ENCODE data around the gene TLCD3B.
A peak's percentile ranks its signal among the peaks of the same experiment; 100 is the strongest.
"Not testable (repeated sequence)": the region's sequence is repeated elsewhere in the genome, so short reads cannot be mapped to it uniquely, and the experiment has no call there.

Gene TLCD3B

DNA sequence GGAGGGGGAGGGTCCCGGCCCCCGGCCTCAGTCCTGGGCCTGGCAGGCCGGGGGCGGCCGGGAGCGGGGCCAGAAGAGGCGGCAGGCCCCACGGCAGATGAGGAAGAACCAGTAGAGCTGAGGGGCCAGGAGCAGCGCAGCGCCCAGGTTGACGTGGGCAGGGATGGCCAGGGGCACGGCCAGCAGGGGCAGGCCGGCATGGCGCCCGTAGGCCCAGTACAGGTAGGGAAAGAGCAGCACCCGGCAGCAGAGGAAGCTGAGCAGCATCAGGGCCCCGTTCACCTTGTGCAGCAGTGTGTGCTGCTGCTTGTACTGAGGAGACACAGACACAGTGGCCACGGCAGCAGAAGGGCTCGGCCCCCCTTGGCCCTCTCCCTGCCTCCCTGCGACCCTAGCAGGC is 5.9 kb downstream of the TLCD3B start:
- DNase-seq = no peak

DNA sequence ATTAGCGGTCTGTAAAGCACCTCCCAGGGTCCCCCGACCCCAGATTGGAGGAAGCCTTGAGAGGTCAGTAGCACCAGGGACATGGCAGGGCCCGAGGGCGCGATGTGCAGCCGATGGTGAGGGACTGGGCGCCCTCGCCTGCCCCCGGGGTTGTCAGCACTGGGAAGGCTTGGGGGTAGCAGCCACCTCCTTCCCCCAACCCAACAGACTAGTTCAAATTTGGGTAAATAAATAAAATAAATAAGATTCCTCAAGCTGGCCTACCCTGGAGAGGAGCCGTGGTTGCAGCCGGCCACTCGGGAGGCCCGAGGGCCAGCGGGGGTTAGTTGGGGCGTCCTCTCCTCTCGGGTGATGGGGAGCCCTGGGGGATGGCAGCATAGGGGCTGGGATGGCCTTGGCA is 6.6 kb downstream of the TLCD3B start:
- no peak for DNase-seq

DNA sequence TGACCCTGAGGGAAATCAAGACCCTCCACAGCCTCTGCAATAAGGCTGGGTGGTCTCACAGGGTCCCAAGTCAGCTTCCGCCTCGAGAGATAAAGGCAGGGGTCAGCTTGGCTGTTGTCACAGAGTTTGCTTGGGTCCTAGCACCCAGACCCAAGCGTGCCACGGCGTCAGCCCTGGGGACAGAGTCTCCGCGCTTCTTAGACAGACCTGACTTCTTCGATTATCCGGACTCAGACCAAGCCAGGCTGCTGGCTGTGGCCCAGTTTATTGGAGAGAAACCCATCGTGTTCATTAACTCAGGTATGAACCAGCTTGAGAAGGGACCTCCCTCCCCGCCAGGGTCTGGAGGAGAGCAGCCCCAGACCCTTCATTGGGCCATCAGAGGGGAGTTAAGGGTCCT is 7.5 kb downstream of the TLCD3B start:
- DNase-seq = no peak

GRCh38 chr16:30022887-30023286 is 8.2 kb downstream of the TLCD3B start, which contains the start of gene C16orf92:
Gene C16orf92 (plus strand): TSS chr16:30023198. CDS start chr16:30023341, 143 bp downstream.
- DNase-seq = no peak

DNA sequence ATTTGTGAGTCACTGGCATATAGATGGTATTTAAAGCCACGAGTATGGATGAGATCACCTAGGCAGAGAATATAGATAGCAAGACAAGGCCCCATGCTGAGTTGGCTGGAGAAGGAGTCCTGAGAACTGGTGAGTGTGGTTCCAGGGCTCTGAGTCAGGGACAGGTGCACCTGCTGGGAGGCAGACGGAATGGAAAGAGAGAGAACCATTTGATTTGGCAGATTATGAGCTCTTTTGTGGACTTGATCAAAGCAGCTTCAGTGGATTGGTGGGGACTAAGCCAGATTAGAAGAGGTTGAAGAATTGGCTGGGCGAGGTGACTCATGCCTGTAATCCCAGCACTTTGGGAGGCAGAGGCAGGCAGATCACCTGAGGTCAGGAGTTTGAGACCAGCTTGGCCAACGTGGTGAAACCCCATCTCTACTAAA is 12.3 kb downstream of the TLCD3B start:
- no peak for DNase-seq

DNA sequence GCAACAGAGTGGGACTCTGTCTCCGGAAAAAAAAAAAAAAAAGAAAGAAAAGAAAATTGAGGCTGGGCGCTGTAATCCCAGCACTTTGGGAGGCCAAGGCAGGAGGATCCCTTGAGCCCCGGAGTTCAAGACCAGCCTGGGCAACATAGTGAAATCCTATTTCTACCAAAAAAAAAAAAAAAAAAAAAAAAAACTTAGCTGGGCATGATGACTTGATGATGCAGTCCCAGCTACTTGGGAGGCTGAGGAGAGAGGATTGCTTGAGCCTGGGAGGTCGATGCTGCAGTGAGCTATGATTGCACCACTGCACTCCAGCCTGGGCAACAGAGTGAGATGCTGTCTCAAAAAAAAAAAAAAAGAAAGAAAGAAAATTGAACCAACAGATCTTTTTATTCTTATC is 13.1 kb downstream of the TLCD3B start:
- not testable (repeated sequence) for DNase-seq

DNA sequence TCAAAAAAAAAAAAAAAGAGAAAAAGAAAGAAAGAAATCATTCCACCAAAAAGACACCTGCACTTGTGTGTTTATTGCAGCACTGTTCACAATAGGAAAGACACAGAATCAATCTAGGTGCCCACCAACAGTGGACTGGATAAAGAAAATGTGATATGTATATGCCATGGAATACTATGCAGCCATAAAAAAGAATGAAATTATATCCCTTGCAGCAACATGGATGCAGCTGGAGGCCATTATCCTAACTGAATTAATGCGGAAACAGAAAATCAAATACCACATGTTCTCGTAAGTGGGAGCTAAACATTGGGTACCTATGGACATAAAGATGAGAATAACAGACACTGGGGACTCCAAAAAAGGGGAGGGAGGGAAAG is 13.8 kb downstream of the TLCD3B start:
- no peak for DNase-seq

DNA sequence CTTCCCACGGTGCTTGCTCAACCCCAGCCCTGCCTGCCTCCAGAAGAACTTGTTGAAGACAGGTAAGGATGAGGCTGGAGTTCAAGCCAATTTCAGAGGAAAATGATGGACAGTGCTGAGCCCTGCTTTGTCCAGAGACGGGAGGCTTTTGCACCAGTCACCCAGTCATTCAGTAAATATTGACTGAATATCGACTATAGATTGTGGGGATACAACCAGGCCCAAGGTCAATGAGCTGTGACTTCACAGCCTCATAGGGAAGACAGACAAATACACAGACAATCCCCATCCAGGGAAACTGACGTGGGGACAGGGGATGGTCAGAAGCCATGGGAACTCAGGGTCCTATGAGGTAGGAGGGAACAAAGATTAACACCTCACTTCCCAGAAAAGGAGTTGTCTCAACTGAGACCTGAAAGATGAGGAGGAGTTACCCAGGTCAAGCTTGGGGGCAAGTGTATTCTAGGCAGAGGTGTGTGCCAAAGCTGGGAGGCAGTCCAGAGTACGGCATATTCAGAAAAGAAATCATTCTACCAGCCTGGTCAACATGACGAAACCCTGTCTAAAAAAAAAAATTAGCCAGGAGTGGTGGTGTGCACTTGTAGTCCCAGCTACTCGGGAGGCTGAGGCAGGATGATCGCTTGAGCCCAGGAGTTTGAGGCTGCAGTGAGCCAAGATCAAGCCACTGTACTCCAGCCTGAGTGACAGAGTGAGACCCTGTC is 14.4 kb downstream of the TLCD3B start:
- DNase-seq = no peak

DNA sequence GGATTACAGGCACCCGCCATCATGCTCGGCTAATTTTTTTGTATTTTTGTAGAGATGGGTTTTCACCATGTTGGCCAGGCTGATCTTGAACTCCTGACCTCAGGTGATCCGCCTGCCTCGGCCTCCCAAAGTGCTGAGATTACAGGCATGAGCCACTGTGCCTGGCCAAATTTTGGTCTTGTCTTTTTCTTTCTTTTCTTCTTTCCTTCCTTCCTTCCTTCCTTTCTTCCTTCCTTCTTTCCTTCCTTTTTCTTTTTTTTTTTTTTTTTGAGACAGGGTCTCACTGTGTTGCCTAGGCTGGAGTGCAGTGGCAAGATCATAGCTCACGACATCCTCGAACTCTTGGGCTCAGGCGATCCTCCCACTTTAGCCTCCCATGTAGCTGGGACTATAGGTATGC is 15.6 kb downstream of the TLCD3B start:
- DNase-seq = not testable (repeated sequence)

DNA sequence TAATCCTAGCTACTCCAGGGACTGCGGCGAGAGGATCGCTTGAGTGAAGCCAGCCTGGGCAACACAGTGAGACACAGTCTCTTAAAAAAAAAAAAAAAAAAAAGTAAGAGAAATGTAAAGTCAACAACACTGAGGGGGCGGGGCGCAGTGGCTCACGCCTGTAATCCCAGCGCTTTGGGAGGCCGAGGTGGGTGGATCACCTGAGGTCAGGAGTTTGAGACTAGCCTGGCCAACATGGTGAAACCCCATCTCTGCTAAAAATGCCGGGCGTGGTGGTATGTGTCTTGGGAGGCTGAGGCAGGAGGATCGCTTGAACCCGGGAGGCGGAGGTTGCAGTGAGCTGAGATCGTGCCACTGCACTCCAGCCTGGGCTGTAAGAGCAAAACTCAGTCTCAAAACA is 18.5 kb downstream of the TLCD3B start:
- not testable (repeated sequence) for DNase-seq

- DNase-seq = no peak
Measured at GRCh38 chr16:30011714-30012504, 19.2 kb downstream of the TLCD3B start.

DNA sequence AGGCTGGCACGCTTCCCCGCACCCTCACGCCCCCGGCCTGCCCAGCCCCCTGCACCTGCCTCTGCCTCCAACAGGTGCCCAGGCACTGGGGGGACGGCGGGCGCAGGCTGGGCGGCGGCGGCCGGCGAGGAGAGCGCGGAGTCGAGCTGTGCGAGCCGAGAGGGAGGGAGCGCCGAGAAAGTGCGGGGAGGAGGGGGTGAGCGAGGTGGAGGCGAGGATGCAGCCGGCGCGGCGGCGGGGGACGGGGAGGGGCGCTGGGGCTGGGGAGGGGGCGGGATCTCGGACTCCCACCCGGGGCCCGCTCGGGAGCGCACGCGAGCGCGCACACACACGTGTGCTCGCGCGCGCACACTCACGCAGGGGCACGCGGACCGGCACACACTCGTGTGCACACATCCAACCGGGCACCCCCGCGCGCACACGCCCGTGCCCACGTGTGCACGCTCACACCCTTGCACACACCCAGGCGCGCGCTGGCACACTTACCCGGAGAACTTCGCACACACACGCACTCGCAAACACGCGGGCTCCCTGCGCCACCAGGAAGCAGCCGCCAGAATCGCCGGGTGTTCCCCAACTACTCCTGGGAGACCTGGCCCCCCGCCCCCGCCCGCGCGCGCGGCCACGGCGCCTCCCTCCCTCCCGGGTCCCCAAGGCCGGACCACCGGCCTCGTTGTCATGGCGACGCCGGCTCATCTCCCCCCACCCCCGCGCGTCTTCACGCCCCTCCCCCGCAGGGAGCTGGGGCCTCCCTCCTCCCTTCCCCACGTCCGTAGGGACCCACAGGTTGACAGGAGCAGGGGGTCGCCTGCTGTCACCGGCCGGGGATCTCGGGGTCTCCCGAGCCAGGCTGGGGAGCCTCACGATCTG is 20.0 kb downstream of the TLCD3B start, which contains the start of gene DOC2A:
TSS of gene DOC2A (minus strand) at position 184 of the 870 bp plus-strand sequence. CDS start 805 bp downstream, outside the sequence.
- DNase-seq = peak; percentile 41

DNA sequence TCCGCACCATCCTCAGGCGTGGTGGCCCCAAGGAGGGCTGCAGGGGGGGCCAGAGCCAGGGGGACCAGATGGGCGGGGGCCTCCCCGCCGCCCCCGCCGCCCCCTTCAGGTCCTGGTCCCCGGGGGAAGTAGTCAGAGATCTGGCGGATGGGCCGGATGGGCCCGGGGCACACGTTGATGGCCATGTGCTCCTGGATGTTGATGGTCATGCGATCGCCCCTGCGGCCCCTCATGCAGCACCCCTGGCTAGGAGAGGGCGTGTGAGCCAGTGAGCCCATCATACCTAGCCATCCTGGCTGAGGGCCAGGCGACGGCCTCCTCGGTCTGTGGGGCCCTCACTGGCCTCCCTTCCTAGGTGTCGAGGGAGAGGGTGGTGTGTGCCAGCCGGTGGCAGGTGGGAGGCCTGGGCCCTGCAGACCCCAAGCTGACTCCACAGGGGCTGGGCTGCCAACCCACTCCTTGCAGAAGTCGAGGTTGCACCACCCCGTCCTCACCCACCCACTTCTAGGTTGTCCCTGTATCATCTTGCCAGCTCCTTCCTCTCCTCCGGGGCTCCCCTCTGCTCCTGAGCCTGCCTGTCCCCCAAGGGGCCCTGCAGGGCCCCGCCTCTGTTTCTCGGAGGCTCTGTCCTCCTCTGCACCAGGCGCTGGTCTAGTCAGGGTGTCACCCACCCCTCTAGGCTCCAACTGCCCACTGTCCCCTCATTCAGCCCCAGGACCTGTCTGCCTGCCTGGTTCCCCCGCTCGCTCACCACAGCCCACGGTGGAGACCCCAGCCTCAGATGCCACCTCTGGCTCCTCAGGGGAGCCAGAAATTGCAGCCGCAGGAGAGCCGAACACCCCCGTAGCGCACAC is 20.9 kb downstream of the TLCD3B start:
- no peak for DNase-seq

GRCh38 chr16:30009085-30009862 is 21.8 kb downstream of the TLCD3B start:
- DNase-seq = no peak

DNA sequence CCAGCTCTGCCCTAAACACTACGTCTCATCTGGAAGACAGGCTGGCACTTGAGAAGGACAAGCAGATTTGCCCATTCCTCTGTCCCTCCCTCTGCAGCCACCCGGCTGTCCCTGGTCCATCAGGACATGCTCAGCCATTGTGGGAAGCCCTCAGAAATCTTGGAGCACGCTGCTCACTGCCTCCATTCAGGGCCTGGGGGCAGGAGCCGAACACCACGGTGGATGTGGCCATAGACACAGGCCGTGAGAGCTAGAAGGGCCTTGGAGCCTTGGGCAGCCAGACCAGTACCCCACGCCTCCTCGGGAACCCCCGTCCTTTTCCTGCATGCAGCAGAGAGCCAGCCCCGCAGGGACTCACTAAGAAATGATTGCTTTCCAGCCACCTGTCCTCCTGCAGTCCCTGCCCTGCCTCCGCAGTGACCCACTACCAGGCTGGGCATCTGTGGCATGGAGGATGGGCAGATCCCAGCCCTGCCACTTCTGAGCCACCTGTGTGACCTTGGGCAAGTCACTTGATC is 23.6 kb downstream of the TLCD3B start:
- no peak for DNase-seq

DNA sequence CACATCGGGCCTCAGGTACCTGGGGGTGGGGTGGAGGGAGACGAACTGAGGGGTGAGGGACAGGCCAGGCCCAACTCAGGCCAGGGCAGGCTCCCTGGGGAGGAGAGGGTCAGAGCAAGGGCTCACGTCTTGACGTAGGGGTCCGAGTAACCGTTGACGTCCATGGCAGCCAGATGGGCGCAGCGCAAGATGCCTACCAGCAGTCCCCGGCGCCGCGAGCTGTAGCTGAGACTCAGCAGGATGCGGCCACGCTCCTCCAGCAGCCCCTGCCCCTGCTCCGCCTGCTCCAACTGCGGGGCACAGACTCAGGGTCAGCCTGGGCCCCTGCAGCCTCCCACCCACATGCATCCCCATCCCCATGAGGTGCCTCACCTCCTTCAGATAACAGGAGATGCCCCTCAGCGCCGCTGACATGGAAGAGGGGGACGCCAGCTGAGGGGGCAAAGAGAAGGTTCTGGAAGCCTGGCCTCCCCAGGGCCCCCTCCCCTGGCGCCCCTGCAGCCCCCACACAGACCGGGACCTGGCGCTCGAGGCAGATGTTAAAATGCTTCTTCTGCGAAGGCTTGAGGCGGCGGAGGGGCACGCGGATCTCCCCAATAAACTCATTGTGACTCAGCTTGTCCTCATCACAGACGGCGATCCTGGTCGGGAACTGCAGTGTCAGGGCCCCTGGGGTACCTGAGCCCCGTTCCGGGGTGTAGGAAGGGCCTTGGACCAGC is 24.3 kb downstream of the TLCD3B start:
- DNase-seq = no peak

DNA sequence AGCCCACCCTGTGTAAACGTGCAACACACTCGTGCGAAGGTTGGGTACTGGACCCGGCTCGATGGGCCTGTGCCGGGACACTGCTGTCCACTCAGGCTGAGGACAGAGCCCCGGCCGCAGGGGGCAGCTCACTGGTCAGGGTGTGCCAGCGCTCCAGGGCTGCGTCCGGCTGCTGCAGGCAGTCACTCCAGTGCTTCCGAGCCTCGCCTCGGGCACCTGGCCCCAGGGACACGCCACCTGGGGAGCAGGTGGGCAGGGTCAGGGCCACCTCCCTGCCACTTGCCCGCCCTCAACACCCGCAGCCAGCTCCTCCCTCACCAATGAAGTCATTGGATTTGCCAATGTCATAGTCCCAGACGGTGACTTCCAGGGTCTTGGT is 25.0 kb downstream of the TLCD3B start:
- no peak for DNase-seq

DNA sequence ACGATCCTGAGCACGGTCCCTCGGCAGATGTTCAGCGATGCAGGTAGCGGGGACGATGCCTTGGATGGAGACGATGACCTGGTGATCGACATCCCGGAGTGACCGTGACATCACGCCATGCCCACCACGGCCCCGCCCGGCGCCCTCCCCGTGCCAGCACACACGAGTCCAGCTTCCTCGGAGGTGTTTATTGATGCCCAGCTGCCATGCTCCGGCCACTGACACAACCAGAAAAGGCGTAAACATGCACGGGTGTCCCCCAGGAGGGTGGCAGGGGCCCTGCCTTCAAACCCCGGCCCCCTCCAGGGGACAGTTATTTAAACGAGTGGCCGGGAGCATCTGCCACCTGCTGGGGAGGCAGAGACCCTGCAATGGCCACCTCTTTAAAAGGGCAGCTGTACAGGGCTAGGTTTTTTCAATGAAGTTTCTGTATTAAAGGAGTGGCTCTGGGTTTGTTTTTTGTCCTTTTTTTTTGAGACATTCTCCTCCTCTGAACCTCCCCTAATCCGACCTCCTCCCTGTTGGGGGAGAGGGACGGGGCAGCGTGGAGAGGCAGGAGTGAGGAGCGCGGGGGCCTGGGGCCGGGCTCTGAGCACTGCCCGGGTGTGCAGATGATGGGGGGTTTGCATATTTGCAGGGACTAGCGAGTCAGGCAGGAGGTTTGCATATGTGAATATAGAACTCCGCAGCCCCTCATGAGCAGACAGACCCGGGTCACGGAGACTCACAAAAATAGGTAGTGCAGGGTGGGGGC is 25.6 kb downstream of the TLCD3B start:
- peak; percentile 34 for DNase-seq

DNA sequence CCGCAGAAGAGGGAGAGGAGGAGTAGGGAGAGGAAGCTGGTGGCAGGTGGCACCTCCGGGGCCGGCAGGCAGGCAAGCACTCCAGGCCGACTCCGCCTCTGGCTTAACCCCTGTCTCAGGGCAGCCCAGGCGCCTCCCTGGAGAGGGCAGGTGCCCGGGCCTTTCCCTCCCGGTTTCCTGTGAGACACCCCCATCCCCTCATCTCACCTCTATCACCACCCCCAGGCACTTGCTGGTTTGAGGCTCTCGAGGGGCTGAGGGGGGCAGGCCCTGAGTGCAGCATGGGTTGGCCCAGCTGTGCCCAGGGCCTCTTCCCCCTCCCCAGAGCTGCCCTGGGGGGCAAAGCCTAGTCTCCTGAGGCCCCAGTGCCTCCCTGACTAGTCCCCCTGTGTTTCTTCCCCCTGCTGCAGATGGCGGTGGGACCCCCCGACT is 26.2 kb downstream of the TLCD3B start:
- DNase-seq = no peak

GRCh38 chr16:30004424-30004776 is 26.7 kb downstream of the TLCD3B start:
- DNase-seq = no peak
